ENCODE results near the gene KCNK4. TPM values are rescaled to one million over a fixed set of nuclear protein-coding genes. Genes with fewer than 3 reads are reported as not detected.

KCNK4 gene
- total and polyA plus RNA-seq, 2 of the 13 experiments (the other 11 are each of a cell fraction or from before 2014, with no cell fraction given) = not detected

GRCh38 chr11:64284048-64284961, 6.8 kb upstream of the KCNK4 start, which contains the start of gene BAD (continued):
- TF ChIP-seq ZFYVE20 (CRISPR knock-in tag; IDR thresholded peaks at IDR 0.05; ENCODE audit: borderline replicate concordance, low read depth) = no peak
- TF ChIP-seq NFIC (IDR thresholded peaks at IDR 0.05; ENCODE audit: low read length) = no peak
- no peak for TF ChIP-seq IRX3 (CRISPR knock-in tag; IDR thresholded peaks at IDR 0.05; ENCODE audit: borderline replicate concordance, low read depth)
- TF ChIP-seq IRF1 (CRISPR knock-in tag; IDR thresholded peaks at IDR 0.05; ENCODE audit: low read depth) = no peak
- TF ChIP-seq IKZF4 (CRISPR knock-in tag; IDR thresholded peaks at IDR 0.05; ENCODE audit: borderline replicate concordance, low read depth, not compliant biosample characterization) = no peak
- no peak for TF ChIP-seq HES4 (CRISPR knock-in tag; IDR thresholded peaks at IDR 0.05; ENCODE audit: borderline replicate concordance)
- 0 out of 2 replicates have a peak, but pooled peaks have one; percentile 11 for TF ChIP-seq LCORL (IDR thresholded peaks at IDR 0.05)
- peak; percentile 48; the same call in 1 of the 2 replicates for TF ChIP-seq LCORL (CRISPR knock-in tag; IDR thresholded peaks at IDR 0.05)
- TF ChIP-seq ZFAT (CRISPR knock-in tag; conservative IDR thresholded peaks at IDR 0.05) = no peak
- TF ChIP-seq FUBP1 (CRISPR knock-in tag; IDR thresholded peaks at IDR 0.05; ENCODE audit: borderline replicate concordance) = no peak
- TF ChIP-seq ZNF253 (CRISPR knock-in tag; IDR thresholded peaks at IDR 0.05; ENCODE audit: borderline replicate concordance) = no peak
- no peak for TF ChIP-seq ZNF343 (CRISPR knock-in tag; IDR thresholded peaks at IDR 0.05)
- TF ChIP-seq SRSF9 (IDR thresholded peaks at IDR 0.05; ENCODE audit: borderline replicate concordance, insufficient read depth, low read depth, low read length, poor library complexity, severe bottlenecking) = no peak
- peak; percentile 15; the same call in 1 of the 2 replicates for TF ChIP-seq ZNF350 (CRISPR knock-in tag; IDR thresholded peaks at IDR 0.05; ENCODE audit: borderline replicate concordance, low read depth)
- peak; percentile 79 for TF ChIP-seq KDM2A (CRISPR knock-in tag; IDR thresholded peaks at IDR 0.05; ENCODE audit: borderline replicate concordance, low read depth)
- no peak for TF ChIP-seq ZFP36L2 (CRISPR knock-in tag; IDR thresholded peaks at IDR 0.05)
- no peak for TF ChIP-seq ZNF33B (CRISPR knock-in tag; IDR thresholded peaks at IDR 0.05)
- 0 out of 2 replicates have a peak, but pooled peaks have one; percentile 17 for TF ChIP-seq HIC2 (CRISPR knock-in tag; IDR thresholded peaks at IDR 0.05; ENCODE audit: low read depth)
- TF ChIP-seq SMAD1 (CRISPR knock-in tag; IDR thresholded peaks at IDR 0.05; ENCODE audit: borderline replicate concordance, low read depth) = peak; percentile 34; the same call in 1 of the 2 replicates
- no peak for TF ChIP-seq ZC3H4 (CRISPR knock-in tag; IDR thresholded peaks at IDR 0.05; ENCODE audit: borderline replicate concordance)
- no peak for TF ChIP-seq POGK (CRISPR knock-in tag; conservative IDR thresholded peaks at IDR 0.05)
- TF ChIP-seq KMT2A (CRISPR knock-in tag; IDR thresholded peaks at IDR 0.05) = no peak

Measured in HepG2 (cell line).